Right cardiac atrium (tissue), 5 donors: Measurements from ENCODE around the gene SLC23A1. TPM values are rescaled to one million over a fixed set of nuclear protein-coding genes. Genes with fewer than 3 reads are reported as not detected.

ENCODE experiments used
- ATAC-seq, 2 donors: fragments of 200-7000 bp; cut with Tn5 transposase; one replicate each; pipeline versions ENCODE4 v1.8.0 to v1.9.1; 2020; ENCODE audit warnings: moderate library complexity in 2 of 2, mild to moderate bottlenecking in 1 of 2
- DNase-seq, 3 donors: peaks; one replicate each; pipeline ENCODE4 v3.0.0-alpha.2; 2020
- H3K27ac ChIP-seq: one replicate; pipeline ENCODE4 v1.5.1; 2013; ENCODE audit warnings: mild to moderate bottlenecking, low read length, control low read depth, moderate library complexity
- H3K27me3 ChIP-seq: one replicate; pipeline ENCODE4 v1.6.1; 2013; ENCODE audit not compliant: control insufficient read depth, insufficient read depth
- H3K4me1 ChIP-seq: one replicate; pipeline ENCODE4 v1.6.1; 2013; ENCODE audit warnings: low read length; ENCODE audit not compliant: control insufficient read depth, insufficient read depth
- H3K4me3 ChIP-seq: one replicate; pipeline ENCODE4 v1.5.1; 2013; ENCODE audit warnings: low read length, control low read depth
- H3K9me3 ChIP-seq: one replicate; pipeline ENCODE4 v1.6.1; 2013; ENCODE audit warnings: low read length; ENCODE audit not compliant: control insufficient read depth
- WGBS: extraction: QIAGEN DNeasy Blood & Tissue Kit; methylation state at CpG from one replicate; pipeline ENCODE4 v1.1.7; 2013; 5-methylcytosine and 5-hydroxymethylcytosine counted together
- intact Hi-C, 4 donors: fragments of 100-400 bp; cut with DNase I; formaldehyde crosslinking; loops; one replicate each; pipeline versions ENCODE4 v1.11.0 to v1.14.0; 2022 to 2023
- polyA plus RNA-seq: library from polyadenylated mRNA; stranded (reverse); fragments of 200-250 nt; gene quantifications from one replicate; pipeline ENCODE4 v1.2.3, GENCODE V29; 2013
- total RNA-seq, 4 donors: library from RNA; stranded (reverse); fragmentation: NEBNext Ultra II Directional; extraction: Animal tissue kit (Norgen Biotek cat#: 25700); gene quantifications; one replicate each; pipeline ENCODE4 v1.2.1, GENCODE V29; 2021
- donor health status: healthy with polysubstance abuse.
- donor health status: DM: no; HTN: yes; CAD: no.
- donor health status: DM: no; HTN: no; CAD: no.
- donor health status: DM: no; HTN: yes; CAD: no; lungs with severe emphysema.
- donor health status: DM: yes; HTN: yes; CAD: no.

SLC23A1 gene
- total and polyA plus RNA-seq, 5 donors = 0.18 TPM; not detected in 4

GRCh38 chr5:139394654-139395566 is 11.8 kb upstream of the SLC23A1 start, which contains the start of gene PROB1:
Gene PROB1, minus strand, starts transcription at chr5:139395104. Its CDS starts 23 bp downstream, at chr5:139395081.
- peak; percentile 79 to 80 for ATAC-seq
- Histone ChIP-seq H3K4me1 (peaks cover 4% of the 10 kb centered on the region), H3K4me3 (peak within 1 kb of the TSS; percentile 57), H3K27ac (peak within 1 kb of the TSS; percentile 93), H3K9me3 (no peaks in the 10 kb centered on the region), H3K27me3 (no peaks in the 10 kb centered on the region)
- 16% methylated on average over 76 of the region's 76 CpGs for WGBS
- peak; percentile 67 to 88 (median 86) for DNase-seq
- intact Hi-C loops = no loop called here

- Histone ChIP-seq H3K4me3 (peak overlapping the region; percentile 57), H3K4me1 (peaks cover 4% of the 10 kb centered on the region), H3K27me3 (no peaks in the 10 kb centered on the region), H3K9me3 (no peaks in the 10 kb centered on the region), H3K27ac (peak overlapping the region; percentile 93)
- 2% methylated on average over 62 of the region's 62 CpGs for WGBS
- intact Hi-C loops = no loop called here
- ATAC-seq = peak; percentile 26 to 44
- peak; percentile 63 to 82 (median 81) for DNase-seq
These were observed 11.1 kb upstream of the SLC23A1 start for GRCh38 chr5:139394123-139394653.

- no peak for DNase-seq
- no peaks in the 10 kb centered on the region for H3K27me3 ChIP-seq
- peak overlapping the region; percentile 93 for H3K27ac ChIP-seq
- no peaks in the 10 kb centered on the region for H3K9me3 ChIP-seq
- ATAC-seq = no peak
- H3K4me1 ChIP-seq = peaks cover 4% of the 10 kb centered on the region
- peak overlapping the region; percentile 57 for H3K4me3 ChIP-seq
- intact Hi-C loops = loop anchor here in 1 of 4 donors (2.0 kb wide), 1 partner anchor 21 kb away; no protein-coding TSS in a partner anchor
- 16% methylated on average over 49 of the region's 49 CpGs for WGBS
These were observed 10.5 kb upstream of the SLC23A1 start for GRCh38 chr5:139393497-139394122.

DNA sequence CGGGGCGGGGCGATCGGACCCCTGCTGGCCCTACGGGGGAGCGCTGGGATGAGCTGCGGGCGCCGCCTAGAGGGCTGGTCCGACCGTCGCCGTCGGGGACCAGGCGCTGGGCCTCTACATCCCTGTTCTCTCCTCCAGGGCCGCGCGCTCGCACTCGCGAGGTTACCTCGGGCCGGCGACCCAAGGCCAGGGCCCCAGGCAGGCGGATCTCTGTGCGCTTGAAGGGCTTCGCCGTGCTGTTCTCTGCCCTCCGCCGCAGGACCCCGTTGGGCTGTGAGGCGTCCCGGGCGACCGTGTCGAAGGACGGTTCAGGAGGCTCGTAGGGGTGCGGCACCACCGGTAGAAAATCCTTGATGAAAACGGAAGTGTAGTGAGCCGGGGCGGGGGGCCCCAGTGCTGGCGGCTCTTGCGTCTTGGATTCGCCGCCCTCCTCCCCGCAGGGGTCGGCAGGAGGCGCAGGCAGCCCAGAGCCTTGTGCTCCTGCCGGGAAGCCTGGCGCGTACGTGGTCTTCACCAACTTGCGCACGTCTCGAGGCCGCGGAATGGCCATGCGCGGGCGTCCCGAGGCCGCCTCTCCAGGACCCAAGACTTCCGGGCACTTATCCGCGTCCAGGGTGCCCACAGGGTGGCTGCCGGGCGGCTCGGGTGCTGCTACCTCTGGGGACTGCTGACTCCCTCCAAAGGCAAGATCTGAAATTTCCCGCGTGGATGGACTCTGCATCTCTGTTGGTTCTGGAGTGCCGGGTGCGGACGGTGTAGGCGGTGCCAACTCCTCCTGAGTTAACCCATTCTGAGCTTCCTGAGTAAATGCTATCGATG is 9.8 kb upstream of the SLC23A1 start:
- WGBS = 19% methylated on average over 77 of the region's 77 CpGs
- Histone ChIP-seq H3K4me3 (peak overlapping the region; percentile 57), H3K27ac (peak overlapping the region; percentile 93), H3K27me3 (no peaks in the 10 kb centered on the region), H3K9me3 (no peaks in the 10 kb centered on the region), H3K4me1 (peaks cover 7% of the 10 kb centered on the region)
- intact Hi-C loops = loop anchor here in 1 of 4 donors (2.0 kb wide), 1 partner anchor 22 kb away; no protein-coding TSS in a partner anchor
- DNase-seq (peak; percentile 59 to 82 (median 81)), ATAC-seq (peak; percentile 3 to 23)

GRCh38 chr5:139392324-139392677 is 9.2 kb upstream of the SLC23A1 start:
- H3K27me3 ChIP-seq = no peaks in the 10 kb centered on the region
- ATAC-seq (no peak), DNase-seq (no peak)
- WGBS = 26% methylated on average over 36 of the region's 36 CpGs
- no peak overlapping the region for H3K27ac ChIP-seq
- peak overlapping the region; percentile 8 for H3K4me3 ChIP-seq
- H3K9me3 ChIP-seq = no peaks in the 10 kb centered on the region
- intact Hi-C loops = loop anchor here in 1 of 4 donors (2.0 kb wide), 1 partner anchor 22 kb away; no protein-coding TSS in a partner anchor
- peaks cover 8% of the 10 kb centered on the region for H3K4me1 ChIP-seq

- H3K4me1 ChIP-seq = peaks cover 8% of the 10 kb centered on the region
- DNase-seq = peak in 1 of 3 donors; percentile 43
- no peaks in the 10 kb centered on the region for H3K9me3 ChIP-seq
- intact Hi-C loops = loop anchor here in 1 of 4 donors (2.0 kb wide), 1 partner anchor 23 kb away; no protein-coding TSS in a partner anchor
- 46% methylated on average over 33 of the region's 33 CpGs for WGBS
- no peaks in the 10 kb centered on the region for H3K27me3 ChIP-seq
- peak overlapping the region; percentile 8 for H3K4me3 ChIP-seq
- ATAC-seq = no peak
- H3K27ac ChIP-seq = no peak overlapping the region
These were observed 8.7 kb upstream of the SLC23A1 start for GRCh38 chr5:139391570-139392323.

- intact Hi-C loops = no loop called here
- DNase-seq (peak in 1 of 3 donors; percentile 24), ATAC-seq (no peak)
- 57% methylated on average over 10 of the region's 10 CpGs for WGBS
- Histone ChIP-seq H3K4me3 (no peak overlapping the region), H3K27ac (no peak overlapping the region), H3K9me3 (no peaks in the 10 kb centered on the region), H3K27me3 (no peaks in the 10 kb centered on the region), H3K4me1 (peaks cover 4% of the 10 kb centered on the region)
These were observed 7.8 kb upstream of the SLC23A1 start for GRCh38 chr5:139390639-139391569.

DNA sequence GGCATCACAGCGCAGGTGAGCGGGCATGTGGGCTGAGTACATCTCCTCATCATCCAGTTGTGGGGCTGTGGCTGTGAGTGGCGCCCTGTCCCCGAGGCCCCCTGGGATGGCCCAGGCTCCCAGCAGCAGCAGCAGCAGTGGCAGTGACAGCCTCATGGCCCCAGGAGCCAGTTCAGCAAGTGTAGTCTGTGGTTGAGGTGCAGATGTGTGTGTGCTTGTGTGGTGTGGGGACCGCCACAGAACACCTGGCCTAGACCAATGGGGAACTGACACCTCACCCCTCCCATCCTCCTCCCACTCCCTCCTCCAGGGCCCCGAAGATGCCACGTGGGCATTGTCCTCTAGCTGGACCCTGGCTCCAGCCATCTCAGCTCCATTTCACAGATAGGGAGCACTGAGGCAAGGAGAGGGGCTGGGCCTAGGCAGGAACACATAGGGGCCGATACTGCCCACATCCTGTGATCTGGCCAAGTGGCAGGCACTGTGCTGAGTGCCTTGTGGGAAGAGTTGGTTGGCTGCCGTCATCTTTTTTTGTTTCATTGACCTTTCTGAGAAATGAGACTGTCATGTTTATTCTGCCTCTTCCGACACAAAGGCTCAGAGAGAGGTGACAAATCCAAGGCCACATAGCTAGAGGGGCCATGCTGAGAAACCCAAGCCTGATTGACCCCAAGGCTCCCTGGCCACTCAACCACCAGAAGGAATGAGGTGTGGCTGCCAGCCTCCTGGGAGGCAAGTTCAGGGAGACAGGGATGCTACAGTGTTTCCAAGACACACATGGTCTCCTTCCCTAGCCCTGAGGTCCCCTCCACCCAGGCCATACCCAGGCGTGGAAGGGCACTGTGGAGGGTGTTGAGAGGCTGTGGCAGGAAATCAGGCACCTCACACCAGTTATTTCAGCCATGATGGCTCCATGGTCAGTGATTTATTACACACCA is 6.9 kb upstream of the SLC23A1 start, which contains the start of gene MZB1:
Gene MZB1 (minus strand): TSS at position 213 of the 938 bp plus-strand sequence. CDS start 57 bp downstream, at position 156.
- Histone ChIP-seq H3K4me1 (peaks cover 4% of the 10 kb centered on the region), H3K27ac (no peak within 1 kb of the TSS), H3K4me3 (no peak within 1 kb of the TSS), H3K9me3 (no peaks in the 10 kb centered on the region), H3K27me3 (no peaks in the 10 kb centered on the region)
- WGBS = 77% methylated on average over 11 of the region's 11 CpGs
- ATAC-seq (no peak), DNase-seq (peak in 1 of 3 donors; percentile 61)
- intact Hi-C loops = no loop called here
